HG03521 (cell line): ENCODE results near the gene ERVMER34-1.

Experiments
- ATAC-seq: cut with Tn5 transposase; IDR thresholded peaks from one replicate; pipeline ENCODE4 v1.9.1; 2021; ENCODE audit warnings: mild to moderate bottlenecking, moderate library complexity; ENCODE audit not compliant: unreplicated experiment

Gene ERVMER34-1

GRCh38 chr4:52721968-52722815 lies 29.0 kb downstream of the ERVMER34-1 start:
- ATAC-seq, result peak; percentile 94

DNA sequence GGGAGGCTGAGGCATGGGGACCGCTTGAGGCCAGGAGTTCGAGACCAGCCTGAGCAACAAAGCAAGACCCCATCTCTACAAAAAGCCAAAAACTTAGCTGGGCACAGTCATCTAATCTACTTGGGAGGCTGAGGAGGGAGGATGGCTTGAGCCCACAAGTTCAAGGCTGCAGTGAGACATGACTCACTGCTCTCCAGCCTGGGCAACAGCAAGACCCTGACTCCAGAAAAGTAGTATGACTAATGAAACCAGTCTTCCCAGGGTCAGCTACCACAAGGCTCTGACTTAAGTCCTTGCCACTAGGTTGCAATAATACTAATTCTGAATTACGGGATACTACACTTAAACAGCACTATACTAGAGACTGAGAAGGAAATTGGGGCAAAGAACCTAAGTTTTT lies 33.1 kb downstream of the ERVMER34-1 start:
- ATAC-seq, result no peak

- ATAC-seq, result no peak
Measured at GRCh38 chr4:52716364-52717151, 34.7 kb downstream of the ERVMER34-1 start.

GRCh38 chr4:52715914-52716313 lies 35.3 kb downstream of the ERVMER34-1 start:
- no peak for ATAC-seq

- ATAC-seq, result no peak
Measured at GRCh38 chr4:52715255-52715897, 35.8 kb downstream of the ERVMER34-1 start.

DNA sequence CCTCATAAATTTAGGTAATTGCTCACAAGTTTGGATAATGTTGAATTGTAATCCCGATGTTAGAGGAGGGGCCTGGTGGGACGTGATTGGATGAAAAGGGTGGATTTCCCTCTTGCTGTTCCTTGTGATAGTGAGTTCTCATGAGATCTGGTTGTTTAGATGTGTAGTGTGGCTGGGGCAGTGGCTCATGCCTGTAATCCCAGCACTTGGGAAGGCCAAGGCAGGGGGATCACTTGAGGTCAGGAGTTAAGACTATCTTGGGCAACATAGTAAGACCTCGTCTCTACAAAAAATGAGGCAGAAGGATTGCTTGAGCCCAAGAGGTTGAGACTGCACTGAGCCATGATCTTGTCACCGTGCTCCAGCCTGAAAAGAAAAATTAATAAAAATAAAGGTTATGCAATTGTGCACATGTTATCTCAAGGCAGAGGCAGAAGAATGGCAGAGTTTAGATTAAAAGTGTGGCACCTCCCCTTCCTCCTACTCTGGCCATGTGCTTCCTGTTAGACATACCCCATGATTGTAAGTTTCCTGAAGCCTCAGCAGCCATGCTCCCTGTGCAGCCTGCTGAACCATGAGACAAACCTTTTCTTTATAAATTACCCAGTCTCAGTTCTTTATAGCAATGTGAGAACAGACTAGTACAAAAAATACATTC lies 36.5 kb downstream of the ERVMER34-1 start:
- no peak for ATAC-seq

- no peak for ATAC-seq
Measured at GRCh38 chr4:52713456-52713937, 37.7 kb downstream of the ERVMER34-1 start.

DNA sequence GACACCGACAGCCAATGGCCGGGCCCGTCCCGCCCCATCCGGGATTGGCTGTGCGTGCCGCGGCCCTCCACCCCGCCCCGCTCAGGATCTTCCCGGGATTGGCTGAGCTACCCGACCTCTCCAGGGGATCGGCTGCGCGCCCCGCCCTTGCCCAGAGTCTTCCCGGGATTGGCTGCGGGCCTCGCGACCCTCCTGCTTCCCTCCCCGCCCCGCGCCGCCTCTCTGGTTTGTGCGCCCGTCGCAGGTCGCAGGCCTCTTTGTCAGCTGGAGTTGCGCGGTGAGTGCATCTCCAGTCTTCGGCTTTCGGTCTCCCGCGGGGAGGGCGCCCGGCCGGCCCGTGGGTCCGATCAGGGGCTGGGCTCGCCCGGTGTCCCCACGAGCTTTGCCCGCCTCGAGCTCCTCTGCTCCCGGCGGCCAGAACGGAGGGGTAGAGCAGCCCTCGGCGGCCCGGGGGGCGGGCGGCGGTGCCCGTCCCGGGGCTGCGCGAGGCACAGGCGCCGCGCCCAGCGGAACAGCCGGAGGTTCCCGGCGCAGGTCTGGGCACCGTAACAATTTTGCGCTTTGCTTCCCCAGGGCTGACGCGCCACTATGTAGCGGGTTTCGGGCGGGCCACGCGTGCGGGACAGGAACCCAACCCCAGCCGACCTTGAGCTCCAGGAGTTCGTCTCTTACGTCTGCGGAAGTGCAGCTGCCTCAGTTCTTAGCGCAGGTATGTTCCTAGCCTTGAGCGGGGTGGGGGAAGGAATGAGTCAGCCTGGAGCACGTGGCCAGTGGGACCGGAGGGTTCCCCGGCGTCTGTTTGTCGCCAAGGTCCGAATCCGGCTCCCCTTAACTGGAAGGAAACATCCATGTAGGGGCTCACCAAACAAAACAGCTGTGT lies 38.7 kb downstream of the ERVMER34-1 start:
- ATAC-seq, result peak; percentile 90

GRCh38 chr4:52711834-52712250 lies 39.4 kb downstream of the ERVMER34-1 start:
- ATAC-seq, result peak; percentile 13

GRCh38 chr4:52711272-52711671 lies 40.0 kb downstream of the ERVMER34-1 start:
- ATAC-seq, result no peak

DNA sequence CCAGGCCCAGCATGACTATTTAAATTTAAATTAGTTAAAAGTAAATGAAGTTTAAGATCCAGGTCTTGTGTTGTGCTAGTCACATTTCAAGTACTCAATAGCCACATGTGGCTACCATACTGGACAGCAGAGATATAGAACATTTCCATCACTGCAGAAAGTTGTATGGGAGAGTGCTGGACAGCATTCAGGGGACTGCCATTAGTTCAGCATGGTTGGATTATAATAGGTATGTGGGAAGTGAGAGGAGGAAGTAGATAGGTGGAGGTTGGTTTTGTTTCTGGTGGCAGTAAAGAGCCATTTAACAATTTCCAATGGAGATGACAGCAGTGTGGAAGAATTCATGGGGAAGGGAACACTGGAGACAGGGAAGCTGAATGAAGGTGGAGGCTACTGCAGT lies 42.1 kb downstream of the ERVMER34-1 start:
- no peak for ATAC-seq

GRCh38 chr4:52704661-52705060 lies 46.6 kb downstream of the ERVMER34-1 start:
- ATAC-seq, result no peak

DNA sequence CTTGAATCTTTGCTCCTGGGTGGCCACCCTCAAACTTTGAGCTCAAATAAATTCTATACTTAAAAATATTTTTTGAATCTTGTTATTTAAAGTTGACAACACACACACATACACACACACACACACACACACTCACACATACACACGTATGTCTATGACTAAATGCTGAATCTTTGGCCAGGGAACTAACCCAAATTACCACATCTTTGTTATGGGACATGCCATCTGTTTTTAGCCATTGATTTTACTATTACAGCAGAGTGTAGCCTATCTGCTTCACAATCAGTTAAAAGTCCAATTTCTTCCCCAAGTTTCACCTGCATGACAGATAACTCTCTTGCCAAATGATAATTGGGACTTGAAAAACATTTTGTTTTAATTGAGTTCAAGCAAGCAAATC lies 47.1 kb downstream of the ERVMER34-1 start:
- ATAC-seq, result no peak

GRCh38 chr4:52701207-52701606 lies 50.0 kb downstream of the ERVMER34-1 start:
- peak; percentile 90 for ATAC-seq

DNA sequence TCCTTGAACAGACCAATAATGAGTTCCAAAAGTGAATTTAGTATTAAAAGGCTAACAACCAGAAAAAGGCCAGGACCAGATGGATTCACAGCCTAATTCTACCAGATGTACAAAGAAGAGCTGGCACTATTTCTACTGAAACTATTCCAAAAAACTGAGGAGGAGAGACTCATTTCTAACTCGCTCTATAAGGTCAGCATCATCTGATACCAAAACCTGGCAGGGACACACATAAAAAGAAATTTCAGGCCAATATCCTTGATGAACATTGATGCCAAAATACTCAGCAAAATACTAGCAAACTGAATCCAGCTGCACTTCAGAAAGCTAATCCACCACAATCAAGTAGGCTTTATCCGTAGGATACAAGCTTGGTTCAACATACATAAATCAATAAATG lies 56.3 kb downstream of the ERVMER34-1 start:
- no peak for ATAC-seq

- ATAC-seq, result no peak
Measured at GRCh38 chr4:52693492-52693891, 57.7 kb downstream of the ERVMER34-1 start.
